ENCODE results near the gene GPR42. TPM values are rescaled to one million over a fixed set of nuclear protein-coding genes. Genes with fewer than 3 reads are reported as not detected.
A peak's percentile ranks its signal among the peaks of the same experiment; 100 is the strongest.
"Not testable (repeated sequence)": the region's sequence is repeated elsewhere in the genome, so short reads cannot be mapped to it uniquely, and the experiment has no call there.

Gene GPR42
- total RNA-seq, 1 donor from 2014 or later: 0.87 TPM

DNA sequence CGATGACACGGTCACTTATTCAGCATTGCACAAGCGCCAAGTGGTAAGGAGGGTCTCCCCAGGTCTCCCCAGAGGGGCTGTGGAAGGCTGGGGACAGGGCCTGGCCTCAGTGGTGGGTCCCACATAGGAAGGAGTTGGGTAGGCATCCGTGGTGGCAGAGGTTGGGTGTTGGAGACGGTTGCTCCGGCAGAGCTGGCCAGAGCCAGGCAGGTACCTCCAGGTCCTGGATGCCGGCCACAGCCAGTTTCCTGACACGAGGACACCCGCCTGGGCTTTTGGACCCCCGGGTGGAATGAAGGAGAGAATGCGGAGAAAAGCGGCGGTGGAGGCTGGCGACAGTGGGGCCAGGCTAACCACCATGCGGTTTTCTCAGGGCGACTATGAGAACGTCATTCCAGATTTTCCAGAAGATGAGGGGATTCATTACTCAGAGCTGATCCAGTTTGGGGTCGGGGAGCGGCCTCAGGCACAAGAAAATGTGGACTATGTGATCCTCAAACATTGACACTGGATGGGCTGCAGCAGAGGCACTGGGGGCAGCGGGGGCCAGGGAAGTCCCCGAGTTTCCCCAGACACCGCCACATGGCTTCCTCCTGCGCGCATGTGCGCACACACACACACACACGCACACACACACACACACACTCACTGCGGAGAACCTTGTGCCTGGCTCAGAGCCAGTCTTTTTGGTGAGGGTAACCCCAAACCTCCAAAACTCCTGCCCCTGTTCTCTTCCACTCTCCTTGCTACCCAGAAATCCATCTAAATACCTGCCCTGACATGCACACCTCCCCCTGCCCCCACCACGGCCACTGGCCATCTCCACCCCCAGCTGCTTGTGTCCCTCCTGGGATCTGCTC, 24.4 kb upstream of the GPR42 start:
- DNase-seq (ENCODE audit: low spot score): peak; percentile 85

GRCh38 chr19:35347171-35347929, 23.5 kb upstream of the GPR42 start, which contains the start of gene FFAR1:
Gene FFAR1, plus strand, starts transcription at chr19:35347902. Its CDS starts 3,650 bp downstream, at chr19:35351552.
- DNase-seq (ENCODE audit: low spot score): peak; percentile 64

DNA sequence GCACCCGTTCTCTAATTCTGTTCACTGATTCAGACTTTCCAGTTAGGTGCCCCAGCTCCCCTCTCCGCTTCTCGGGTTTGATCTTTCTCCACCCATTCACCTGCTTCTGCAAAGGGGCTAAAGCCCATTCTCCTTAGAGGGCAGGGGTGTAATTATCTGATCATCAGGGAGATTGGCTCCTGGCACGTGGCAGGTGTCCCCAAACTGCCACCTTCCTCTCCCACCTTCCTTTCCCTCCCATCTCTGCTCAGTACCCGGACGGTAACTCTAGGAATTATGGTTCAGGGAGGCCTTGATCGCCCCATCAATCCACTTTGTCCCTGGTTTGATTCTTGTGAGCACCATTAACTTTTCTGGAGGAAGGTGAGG, 23.0 kb upstream of the GPR42 start:
- no peak for DNase-seq (ENCODE audit: low spot score)

GRCh38 chr19:35348911-35349611, 21.8 kb upstream of the GPR42 start:
- peak; percentile 64 for DNase-seq (ENCODE audit: low spot score)

DNA sequence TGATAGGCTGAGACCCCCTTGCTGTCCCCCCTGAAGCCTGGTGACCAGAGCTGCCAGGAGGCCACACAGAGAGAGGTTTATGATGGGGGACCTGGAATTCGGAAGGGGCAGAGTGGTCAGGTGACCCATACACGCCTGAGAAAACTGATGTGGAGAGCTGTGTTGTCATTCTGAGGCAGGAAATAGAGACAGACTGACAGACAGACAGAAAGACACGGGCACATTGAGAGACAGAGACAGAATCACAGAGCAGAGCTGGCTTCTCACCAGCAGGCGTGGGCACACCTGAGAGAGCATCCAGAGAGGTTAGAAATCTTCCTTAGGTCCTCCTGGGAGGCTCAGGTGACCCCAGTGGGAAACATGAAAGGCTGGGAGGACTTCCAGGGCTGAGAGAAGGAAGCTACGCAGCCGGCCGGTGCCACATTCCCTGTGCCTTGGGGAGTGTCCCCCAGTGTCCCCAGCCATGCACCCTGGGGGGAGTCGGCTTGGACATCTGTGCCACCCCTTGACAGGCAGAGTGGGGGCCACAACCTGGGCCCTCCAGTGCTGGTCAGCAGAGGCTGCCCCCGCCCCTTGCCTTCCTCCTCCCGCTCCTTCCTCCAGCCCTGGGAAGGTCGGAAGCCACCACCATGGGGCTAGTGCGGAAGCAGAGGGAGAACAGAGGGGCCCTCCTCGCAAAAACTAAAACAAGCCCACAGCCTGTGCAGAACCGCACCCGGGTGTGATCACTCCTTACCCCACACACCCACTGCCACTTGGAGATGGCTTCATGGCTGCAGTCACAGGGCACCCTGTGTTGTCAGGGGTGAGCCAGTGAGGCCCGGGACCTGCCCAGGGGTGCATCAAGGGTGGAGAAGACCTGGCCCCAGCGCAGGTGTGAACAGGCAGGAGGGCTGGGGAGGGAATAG, 21.0 kb upstream of the GPR42 start:
- DNase-seq (ENCODE audit: low spot score): peak; percentile 88

DNA sequence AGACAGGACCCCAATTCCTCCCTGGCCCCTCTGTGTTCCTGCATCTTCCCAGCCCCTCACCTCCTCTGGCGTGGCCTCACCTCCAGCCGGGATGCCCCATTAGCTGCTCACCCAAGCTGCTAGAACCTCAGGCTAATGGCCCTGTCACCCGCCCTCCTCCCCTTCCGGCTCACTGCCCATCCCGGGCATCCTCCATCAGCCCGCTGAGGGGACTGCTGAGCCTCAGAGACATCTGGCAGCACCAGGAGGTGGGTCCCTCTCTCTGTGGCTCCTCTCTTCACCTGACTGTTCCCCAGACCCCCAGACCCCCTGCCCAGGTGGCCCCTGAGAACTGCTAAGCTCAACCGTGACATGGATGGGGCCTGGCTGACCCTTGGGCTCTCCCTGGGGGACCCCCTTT, 20.3 kb upstream of the GPR42 start:
- peak; percentile 69 for DNase-seq (ENCODE audit: low spot score)

GRCh38 chr19:35351411-35352176, 19.3 kb upstream of the GPR42 start:
- peak; percentile 82 for DNase-seq (ENCODE audit: low spot score)

DNA sequence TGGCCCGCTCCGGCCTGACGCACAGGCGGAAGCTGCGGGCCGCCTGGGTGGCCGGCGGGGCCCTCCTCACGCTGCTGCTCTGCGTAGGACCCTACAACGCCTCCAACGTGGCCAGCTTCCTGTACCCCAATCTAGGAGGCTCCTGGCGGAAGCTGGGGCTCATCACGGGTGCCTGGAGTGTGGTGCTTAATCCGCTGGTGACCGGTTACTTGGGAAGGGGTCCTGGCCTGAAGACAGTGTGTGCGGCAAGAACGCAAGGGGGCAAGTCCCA, 18.8 kb upstream of the GPR42 start:
- DNase-seq (ENCODE audit: low spot score): no peak

DNA sequence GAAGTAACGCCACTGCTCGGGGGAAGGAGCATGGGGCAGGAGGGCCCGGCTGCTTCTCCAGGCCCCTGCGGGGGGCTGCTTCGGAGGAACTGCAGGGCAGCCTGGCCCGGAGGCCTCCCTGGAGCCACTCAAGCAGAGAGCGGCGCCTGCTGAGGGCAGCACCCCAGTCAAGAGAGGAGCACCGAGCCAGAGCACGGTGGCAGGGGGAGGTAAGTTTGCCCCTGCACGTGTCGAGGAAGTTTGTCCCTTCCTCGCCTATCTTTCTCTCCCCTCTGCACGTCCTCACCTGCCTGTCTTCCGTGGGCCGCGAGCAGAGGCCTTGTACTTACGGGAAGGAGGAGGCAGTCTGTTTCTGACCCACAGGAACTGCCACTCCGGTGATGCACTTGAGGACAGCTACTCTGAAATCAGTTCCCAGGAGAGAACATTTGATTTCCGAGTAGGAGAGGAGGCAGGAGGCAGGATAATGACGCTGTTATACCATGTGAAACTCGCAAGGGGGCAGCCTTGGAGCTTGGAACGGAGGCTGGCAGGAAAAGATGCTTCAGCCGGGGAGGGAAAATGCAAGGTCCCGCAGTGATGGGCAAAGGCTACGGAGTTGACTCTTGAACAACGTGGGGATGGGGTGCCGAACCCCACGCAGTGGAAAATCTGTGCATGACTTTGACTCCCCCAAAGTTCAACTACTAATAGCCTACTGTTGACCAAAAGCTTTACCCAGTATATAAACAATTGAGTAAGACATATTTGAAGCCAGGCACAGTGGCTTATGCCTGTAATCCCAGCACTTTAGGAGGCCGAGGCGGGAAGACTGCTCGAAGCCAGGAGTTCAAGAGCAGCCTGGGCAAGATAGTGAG, 18.2 kb upstream of the GPR42 start:
- DNase-seq (ENCODE audit: low spot score): peak; percentile 88

GRCh38 chr19:35353635-35354034, 17.2 kb upstream of the GPR42 start:
- peak; percentile 53 for DNase-seq (ENCODE audit: low spot score)

GRCh38 chr19:35354898-35355297, 16.0 kb upstream of the GPR42 start:
- no peak for DNase-seq (ENCODE audit: low spot score)

- DNase-seq (ENCODE audit: low spot score): peak; percentile 57
Measured at GRCh38 chr19:35355791-35356460, 14.9 kb upstream of the GPR42 start.

DNA sequence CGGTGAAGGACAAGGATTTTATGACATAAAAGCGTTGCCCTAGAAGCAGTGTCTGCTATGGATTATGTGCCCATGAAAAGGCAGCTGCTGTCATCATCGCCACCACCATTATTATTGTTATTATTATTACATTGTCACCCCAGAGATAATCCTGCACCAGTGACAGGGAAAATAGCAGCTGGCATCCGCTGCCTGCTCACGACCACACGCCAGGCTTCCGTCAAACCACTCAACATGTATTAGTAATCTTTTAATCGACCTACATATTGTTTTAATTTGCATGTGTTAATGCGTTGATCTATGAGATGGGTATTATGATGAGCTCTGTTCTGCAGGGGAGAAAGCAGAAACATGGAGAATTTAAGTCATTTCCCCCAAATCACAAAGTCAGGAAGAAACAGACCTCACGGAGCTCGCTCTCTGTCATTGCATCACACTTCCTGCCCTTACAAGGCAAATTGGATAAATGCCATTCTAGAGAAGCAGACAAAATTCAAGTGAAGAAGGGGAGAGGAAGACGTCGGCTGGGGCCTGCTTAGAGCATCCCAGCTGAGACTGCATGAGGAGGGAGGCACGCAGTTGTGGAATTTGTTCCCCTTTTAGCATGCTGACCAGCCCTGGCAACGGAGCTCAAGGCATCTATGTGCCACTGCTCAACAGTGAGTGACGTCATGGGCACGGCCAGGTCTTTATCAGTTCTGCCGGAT, 12.8 kb upstream of the GPR42 start, which contains the start of gene FFAR3:
FFAR3 (plus strand) TSS at position 594 of the 707 bp plus-strand sequence. CDS start 431 bp downstream, outside the sequence.
- peak; percentile 82 for DNase-seq (ENCODE audit: low spot score)

- not testable (repeated sequence) for DNase-seq (ENCODE audit: low spot score)
Measured at GRCh38 chr19:35358834-35359233, 12.0 kb upstream of the GPR42 start.

- peak; percentile 49 for DNase-seq (ENCODE audit: low spot score)
Measured at GRCh38 chr19:35359395-35359794, 11.5 kb upstream of the GPR42 start.

DNA sequence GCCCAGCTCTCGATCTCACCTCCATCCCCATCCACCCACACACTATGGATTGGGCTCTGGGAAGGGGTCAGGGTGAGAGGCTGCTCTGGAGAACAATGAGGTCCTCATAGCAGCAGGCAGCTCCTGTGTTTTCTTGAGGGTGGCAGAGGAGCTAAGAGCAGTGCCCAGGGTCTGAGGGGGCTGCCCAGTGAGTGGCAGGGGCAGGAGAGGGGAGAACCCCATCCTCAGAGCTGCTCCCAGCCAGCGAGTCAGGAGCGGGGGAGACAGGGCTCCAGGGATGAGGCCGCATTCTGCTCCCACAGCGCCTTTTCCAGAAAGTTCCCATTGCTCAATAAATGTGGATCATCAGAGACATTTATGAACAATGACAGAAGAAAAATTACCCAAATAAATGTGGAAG, 10.8 kb upstream of the GPR42 start:
- DNase-seq (ENCODE audit: low spot score): not testable (repeated sequence)

GRCh38 chr19:35360880-35361420, 9.9 kb upstream of the GPR42 start:
- DNase-seq (ENCODE audit: low spot score): no peak

Data from mesenteric fat pad (tissue), 1 donor.